Measurements from ENCODE around the gene TMEM108.

- TF ChIP-seq CTCF (conservative IDR thresholded peaks at IDR 0.05; ENCODE audit: low read length) (no peak), EZH2phosphoT487 (IDR thresholded peaks at IDR 0.05; ENCODE audit: borderline replicate concordance, low read depth, low read length) (no peak)
Measured at GRCh38 chr3:133367403-133367802, 329.2 kb downstream of the TMEM108 start.
